Stomach smooth muscle (tissue), 2 donors: Measurements from ENCODE around the gene TUB.
A peak's percentile ranks its signal among the peaks of the same experiment; 100 is the strongest.

Source experiments
- H3K27ac ChIP-seq: one replicate; pipeline ENCODE4 v1.7.0; 2013; ENCODE audit warnings: mild to moderate bottlenecking, low read length, inconsistent platforms
- H3K27me3 ChIP-seq, 2 donors: one replicate each; pipeline ENCODE4 v1.7.0; 2013; ENCODE audit warnings: low read length in 2 of 2; ENCODE audit not compliant: insufficient read depth in 2 of 2, control insufficient read depth in 1 of 2
- H3K36me3 ChIP-seq, 2 donors: one replicate each; pipeline ENCODE4 v1.7.0; 2013; ENCODE audit warnings: low read length in 2 of 2; ENCODE audit not compliant: control insufficient read depth in 2 of 2, insufficient read depth in 2 of 2
- H3K4me1 ChIP-seq: one replicate; pipeline ENCODE4 v1.7.0; 2013; ENCODE audit warnings: low read length; ENCODE audit not compliant: control insufficient read depth, insufficient read depth
- H3K4me3 ChIP-seq, 2 donors: one replicate each; pipeline ENCODE4 v1.7.0; 2013; ENCODE audit warnings: low read length in 2 of 2
- H3K9ac ChIP-seq, 2 donors: one replicate each; pipeline ENCODE4 v1.7.0; 2013; ENCODE audit warnings: low read length in 2 of 2, mild to moderate bottlenecking in 1 of 2
- H3K9me3 ChIP-seq, 2 donors: one replicate each; pipeline ENCODE4 v1.7.0; 2013; ENCODE audit warnings: low read length in 2 of 2; ENCODE audit not compliant: control insufficient read depth in 2 of 2
- donor health status: healthy.
- donor health status: Pancreatic carcinoma.

TUB gene

DNA sequence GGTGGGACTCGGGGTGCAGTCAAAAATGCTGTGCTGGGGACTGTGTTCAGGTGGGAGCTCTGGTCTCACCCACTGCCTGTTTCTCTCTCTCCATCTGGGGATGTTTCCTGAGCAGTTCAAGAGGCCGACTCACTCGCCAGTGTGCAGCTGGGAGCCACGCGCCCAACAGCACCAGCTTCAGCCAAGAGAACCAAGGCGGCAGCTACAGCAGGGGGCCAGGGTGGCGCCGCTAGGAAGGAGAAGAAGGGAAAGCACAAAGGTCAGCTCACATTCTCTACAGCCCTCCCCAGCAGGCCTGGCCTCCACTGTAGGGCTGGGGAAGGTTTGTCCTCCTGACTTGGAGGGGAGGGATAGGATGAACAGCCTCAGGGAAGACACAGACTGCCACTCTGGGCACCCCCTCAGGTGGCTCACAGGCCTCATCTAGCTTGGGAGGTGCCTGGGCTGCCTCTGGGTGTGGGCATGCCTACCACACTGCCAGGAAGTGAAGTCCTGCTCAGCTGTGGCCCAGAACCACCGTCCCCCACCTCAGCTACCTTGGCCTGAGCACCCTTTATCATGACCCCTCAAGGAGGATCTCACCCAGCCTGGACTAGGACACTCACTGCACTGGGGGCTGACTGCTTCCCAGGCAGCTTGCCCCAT lies 13.0 kb downstream of the TUB start:
- H3K36me3 ChIP-seq, result peaks cover 8 to 18% of the 10 kb centered on the region in 2 donors
- no peak overlapping the region for H3K9ac ChIP-seq
- H3K4me1 ChIP-seq, result peaks cover 8% of the 10 kb centered on the region
- H3K4me3 ChIP-seq, result no peak overlapping the region
- H3K9me3 ChIP-seq, result no peaks in the 10 kb centered on the region
- H3K27ac ChIP-seq, result no peak overlapping the region
- no peaks in the 10 kb centered on the region for H3K27me3 ChIP-seq

DNA sequence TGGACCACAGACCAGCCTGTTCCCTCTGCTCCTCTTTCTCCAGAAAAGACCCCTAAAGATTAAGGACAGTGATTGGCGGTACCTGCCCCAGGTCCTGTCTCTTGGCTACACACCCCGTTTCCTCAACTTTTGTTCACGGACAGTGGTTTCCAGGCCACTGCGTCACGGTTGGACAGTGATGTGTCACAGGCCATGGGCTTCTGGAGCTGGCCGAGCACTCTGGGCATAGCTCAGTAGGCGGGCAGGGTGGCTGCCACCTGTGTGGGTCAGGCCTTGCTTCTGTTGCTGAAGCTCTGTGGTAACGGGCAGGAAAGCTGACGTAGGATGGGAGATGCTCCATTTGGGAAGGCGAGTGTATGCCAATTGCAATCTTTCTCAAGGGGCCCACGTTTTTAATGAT lies 13.6 kb downstream of the TUB start:
- H3K4me1 ChIP-seq, result peaks cover 8% of the 10 kb centered on the region
- no peak overlapping the region for H3K9ac ChIP-seq
- H3K4me3 ChIP-seq, result no peak overlapping the region
- H3K9me3 ChIP-seq, result no peaks in the 10 kb centered on the region
- peaks cover 8 to 19% of the 10 kb centered on the region in 2 donors for H3K36me3 ChIP-seq
- no peak overlapping the region for H3K27ac ChIP-seq
- no peaks in the 10 kb centered on the region for H3K27me3 ChIP-seq

DNA sequence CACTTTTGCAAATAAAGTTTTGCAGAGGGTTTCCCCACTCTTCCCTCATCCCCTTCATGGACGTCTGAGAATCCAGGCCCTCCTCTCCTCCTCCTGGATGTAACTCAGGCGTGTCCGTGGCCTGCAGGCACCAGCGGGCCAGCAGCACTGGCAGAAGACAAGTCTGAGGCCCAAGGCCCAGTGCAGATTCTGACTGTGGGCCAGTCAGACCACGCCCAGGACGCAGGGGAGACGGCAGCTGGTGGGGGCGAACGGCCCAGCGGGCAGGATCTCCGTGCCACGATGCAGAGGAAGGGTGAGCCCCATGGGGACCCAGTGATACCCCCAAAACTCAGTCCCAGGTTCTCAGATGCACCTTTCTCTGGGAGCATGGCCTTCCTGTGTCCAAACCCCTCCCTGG lies 14.4 kb downstream of the TUB start:
- H3K4me1 ChIP-seq, result peaks cover 8% of the 10 kb centered on the region
- H3K9me3 ChIP-seq, result no peaks in the 10 kb centered on the region
- no peak overlapping the region for H3K9ac ChIP-seq
- no peaks in the 10 kb centered on the region for H3K27me3 ChIP-seq
- no peak overlapping the region for H3K27ac ChIP-seq
- no peak overlapping the region for H3K4me3 ChIP-seq
- H3K36me3 ChIP-seq, result peaks cover 14 to 25% of the 10 kb centered on the region in 2 donors

DNA sequence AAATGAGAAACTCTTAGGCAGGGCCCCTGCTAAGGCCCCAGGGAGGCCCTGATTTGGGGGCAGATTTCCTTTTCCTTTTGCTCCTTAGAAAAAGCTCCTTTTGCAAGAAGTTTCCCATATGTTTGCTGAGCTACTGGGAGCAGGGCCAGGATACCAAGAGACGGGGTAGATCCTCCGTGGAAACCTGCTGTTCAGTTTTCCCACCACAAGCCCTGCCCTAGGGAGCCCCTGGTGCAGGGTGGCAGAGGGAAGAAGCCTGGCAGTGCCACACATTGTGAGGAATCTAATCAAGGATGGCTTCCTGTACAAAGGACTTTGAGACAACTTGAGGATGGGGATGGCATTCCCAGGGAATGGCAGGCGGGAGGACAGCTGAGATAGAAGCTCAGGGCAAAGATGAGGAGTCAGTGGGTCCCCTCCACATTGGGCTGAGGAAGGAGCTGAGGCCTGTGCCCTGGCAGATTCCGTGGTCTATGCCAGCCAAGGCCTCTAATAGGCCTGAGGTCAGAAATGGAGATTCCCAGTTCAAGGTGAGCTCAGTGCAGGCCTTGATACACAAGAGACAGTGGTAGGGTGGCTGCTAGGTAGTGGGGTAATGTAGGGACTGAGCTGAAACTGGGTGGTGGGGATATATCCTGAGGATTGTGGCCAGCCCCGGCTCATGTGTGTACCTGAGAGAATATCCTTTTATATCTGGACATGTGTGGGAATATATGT lies 15.0 kb downstream of the TUB start:
- no peaks in the 10 kb centered on the region for H3K9me3 ChIP-seq
- H3K36me3 ChIP-seq, result peaks cover 19 to 30% of the 10 kb centered on the region in 2 donors
- H3K4me1 ChIP-seq, result peaks cover 8% of the 10 kb centered on the region
- no peak overlapping the region for H3K4me3 ChIP-seq
- H3K9ac ChIP-seq, result peak overlapping the region in 1 of 2 donors; percentile 42
- no peak overlapping the region for H3K27ac ChIP-seq
- H3K27me3 ChIP-seq, result no peaks in the 10 kb centered on the region

DNA sequence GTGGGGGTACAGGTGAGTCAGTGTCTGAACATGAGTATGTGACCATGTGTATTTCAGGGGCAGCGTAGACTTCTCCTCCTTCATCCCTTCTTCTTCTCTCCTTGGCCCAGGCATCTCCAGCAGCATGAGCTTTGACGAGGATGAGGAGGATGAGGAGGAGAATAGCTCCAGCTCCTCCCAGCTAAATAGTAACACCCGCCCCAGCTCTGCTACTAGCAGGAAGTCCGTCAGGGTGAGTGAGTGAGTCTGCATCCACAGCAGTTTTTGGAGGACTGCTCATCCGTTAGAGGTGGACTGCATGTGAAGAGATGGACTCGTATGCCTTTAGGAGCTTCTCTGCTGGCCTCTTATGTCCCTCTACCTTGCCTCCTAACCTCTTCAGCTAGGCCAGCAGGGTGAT lies 15.6 kb downstream of the TUB start:
- Histone ChIP-seq H3K4me3 (no peak overlapping the region), H3K27me3 (no peaks in the 10 kb centered on the region), H3K27ac (no peak overlapping the region), H3K9ac (peak overlapping the region in 1 of 2 donors; percentile 13), H3K9me3 (no peaks in the 10 kb centered on the region), H3K36me3 (peaks cover 19 to 34% of the 10 kb centered on the region in 2 donors), H3K4me1 (peaks cover 8% of the 10 kb centered on the region)

DNA sequence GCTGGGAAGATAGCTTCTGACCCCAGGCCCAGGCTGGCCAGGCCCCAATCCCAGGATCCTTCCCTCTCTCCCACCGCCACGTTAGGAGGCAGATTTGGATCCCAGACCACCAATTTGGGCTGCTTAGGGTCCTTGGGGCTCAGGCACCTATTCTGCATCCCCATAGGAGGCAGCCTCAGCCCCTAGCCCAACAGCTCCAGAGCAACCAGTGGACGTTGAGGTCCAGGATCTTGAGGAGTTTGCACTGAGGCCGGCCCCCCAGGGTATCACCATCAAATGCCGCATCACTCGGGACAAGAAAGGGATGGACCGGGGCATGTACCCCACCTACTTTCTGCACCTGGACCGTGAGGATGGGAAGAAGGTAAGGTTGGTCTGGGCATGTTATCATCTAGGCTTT lies 16.1 kb downstream of the TUB start:
- Histone ChIP-seq H3K4me1 (peaks cover 8% of the 10 kb centered on the region), H3K9me3 (no peaks in the 10 kb centered on the region), H3K36me3 (peaks cover 22 to 38% of the 10 kb centered on the region in 2 donors), H3K27ac (no peak overlapping the region), H3K9ac (no peak overlapping the region), H3K27me3 (no peaks in the 10 kb centered on the region), H3K4me3 (no peak overlapping the region)

DNA sequence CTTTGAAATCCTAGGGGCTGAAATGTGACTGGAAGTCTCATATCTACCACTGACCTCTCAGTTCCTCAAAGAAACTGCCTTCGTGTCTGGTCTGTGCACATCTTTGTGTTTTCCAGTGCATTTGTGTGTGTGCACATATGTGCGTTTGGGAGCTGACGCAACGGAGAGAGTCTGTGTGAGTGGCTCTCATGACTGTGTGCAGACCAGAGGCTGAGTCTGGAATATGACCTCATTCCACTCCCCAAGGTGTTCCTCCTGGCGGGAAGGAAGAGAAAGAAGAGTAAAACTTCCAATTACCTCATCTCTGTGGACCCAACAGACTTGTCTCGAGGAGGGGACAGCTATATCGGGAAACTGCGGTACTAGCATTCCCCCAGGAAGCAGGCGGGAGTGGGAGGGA lies 16.5 kb downstream of the TUB start:
- H3K4me1 ChIP-seq, result peaks cover 6% of the 10 kb centered on the region
- H3K9ac ChIP-seq, result no peak overlapping the region
- H3K27me3 ChIP-seq, result no peaks in the 10 kb centered on the region
- H3K27ac ChIP-seq, result no peak overlapping the region
- peaks cover 24 to 39% of the 10 kb centered on the region in 2 donors for H3K36me3 ChIP-seq
- no peaks in the 10 kb centered on the region for H3K9me3 ChIP-seq
- H3K4me3 ChIP-seq, result no peak overlapping the region

DNA sequence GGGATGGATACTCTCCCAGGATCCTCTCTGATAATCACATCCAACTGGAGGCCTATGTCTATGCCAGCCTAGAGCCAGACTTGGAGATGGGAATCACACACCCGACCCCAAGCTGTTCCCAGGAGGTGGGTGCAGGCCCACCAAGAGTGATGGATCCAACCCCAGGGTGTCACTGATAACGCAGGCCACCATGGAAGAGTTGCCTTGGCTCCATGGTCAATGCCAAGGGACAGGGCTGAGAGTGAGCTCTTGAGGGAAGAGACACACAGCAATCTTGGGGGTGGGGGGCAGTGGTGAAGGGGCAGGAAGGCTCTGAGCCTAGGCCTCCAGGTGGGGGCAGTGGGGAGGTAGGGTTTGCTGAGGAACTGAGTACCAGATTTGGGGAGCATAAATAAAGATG lies 16.9 kb downstream of the TUB start:
- Histone ChIP-seq H3K27ac (no peak overlapping the region), H3K27me3 (no peaks in the 10 kb centered on the region), H3K4me3 (no peak overlapping the region), H3K9ac (no peak overlapping the region), H3K9me3 (no peaks in the 10 kb centered on the region), H3K4me1 (peaks cover 2% of the 10 kb centered on the region), H3K36me3 (peaks cover 24 to 42% of the 10 kb centered on the region in 2 donors)

DNA sequence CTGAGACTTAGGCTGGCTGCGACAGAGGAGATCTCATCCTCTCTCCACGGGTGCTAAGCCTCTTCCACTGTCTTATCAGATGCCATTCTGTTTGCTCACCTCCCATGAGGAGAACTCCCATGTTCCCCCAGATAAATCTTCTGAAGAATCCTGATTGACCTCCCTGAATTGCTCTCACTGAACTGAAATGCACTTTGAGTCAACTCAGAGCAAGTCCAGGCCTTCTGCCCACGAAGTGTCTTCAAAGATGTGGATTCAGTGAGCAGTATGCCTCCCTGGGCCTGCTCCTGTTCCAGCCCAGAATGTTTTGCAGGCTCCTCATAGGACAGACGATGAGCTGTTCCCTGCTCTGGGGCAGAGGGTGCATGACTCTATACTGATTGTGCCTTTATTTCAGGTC lies 17.4 kb downstream of the TUB start:
- Histone ChIP-seq H3K4me1 (no peaks in the 10 kb centered on the region), H3K9me3 (no peaks in the 10 kb centered on the region), H3K9ac (no peak overlapping the region), H3K4me3 (no peak overlapping the region), H3K27ac (no peak overlapping the region), H3K27me3 (no peaks in the 10 kb centered on the region), H3K36me3 (peaks cover 24 to 43% of the 10 kb centered on the region in 2 donors)

DNA sequence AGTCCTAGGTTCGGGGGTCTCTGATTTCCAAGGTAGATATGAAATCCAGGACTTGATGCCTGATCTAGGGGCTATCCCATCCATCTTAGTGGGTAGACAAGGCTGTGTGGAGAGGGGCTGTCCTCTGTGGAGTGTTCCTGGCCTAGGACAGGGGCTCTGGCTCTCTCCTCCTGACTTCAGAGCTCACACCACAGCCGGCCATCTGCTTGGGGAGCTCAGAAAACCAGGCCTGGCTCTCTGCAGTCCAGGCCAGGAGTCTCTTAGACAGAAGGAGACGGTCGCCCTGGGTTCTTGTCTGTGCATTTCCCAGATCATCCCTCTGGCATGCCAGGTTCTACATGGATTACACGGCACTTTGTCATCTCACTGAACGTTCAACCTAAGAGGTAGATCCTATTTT lies 17.9 kb downstream of the TUB start:
- Histone ChIP-seq H3K27me3 (no peaks in the 10 kb centered on the region), H3K4me1 (no peaks in the 10 kb centered on the region), H3K4me3 (no peak overlapping the region), H3K9ac (no peak overlapping the region), H3K9me3 (no peaks in the 10 kb centered on the region), H3K36me3 (peaks cover 24 to 44% of the 10 kb centered on the region in 2 donors), H3K27ac (no peak overlapping the region)

DNA sequence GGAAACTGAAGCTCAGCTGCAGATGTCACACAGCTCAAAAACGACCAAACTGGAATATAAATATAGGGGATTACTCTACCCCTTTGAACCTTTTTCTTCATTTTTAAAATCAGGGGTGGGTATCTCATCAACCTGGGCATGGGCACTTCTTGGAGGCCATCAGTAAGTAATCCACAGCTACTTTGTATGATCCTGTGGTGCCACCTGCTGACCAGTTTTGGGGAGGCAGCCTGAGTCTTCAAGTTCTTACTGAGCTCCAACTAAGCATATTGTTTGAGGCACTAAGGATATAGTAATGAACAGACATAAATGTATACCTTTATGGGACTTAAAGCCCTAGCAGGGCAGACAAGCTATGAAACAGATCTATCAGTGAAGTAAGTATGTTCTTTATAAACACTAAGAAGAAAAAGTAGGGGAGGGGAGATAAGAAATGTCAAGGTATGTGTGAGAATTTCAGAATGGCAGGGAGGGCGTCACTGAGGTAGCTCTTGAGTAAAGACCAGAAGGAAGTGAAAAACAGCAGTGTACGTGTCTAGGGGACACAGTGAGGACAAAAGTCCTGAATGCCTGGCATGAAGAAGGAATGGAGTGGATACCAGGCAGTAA lies 18.4 kb downstream of the TUB start:
- Histone ChIP-seq H3K9me3 (no peaks in the 10 kb centered on the region), H3K27me3 (no peaks in the 10 kb centered on the region), H3K4me3 (no peak overlapping the region), H3K27ac (no peak overlapping the region), H3K9ac (no peak overlapping the region), H3K4me1 (no peaks in the 10 kb centered on the region), H3K36me3 (peaks cover 24 to 46% of the 10 kb centered on the region in 2 donors)
